GM23338 (cell line): Measurements from ENCODE around the gene UBE3B. TPM values are rescaled to one million over a fixed set of nuclear protein-coding genes. Genes with fewer than 3 reads are reported as not detected.

Experiments used
- ATAC-seq: fragments of 200-7000 bp; cut with Tn5 transposase; 3 replicates; pipeline ENCODE4 v1.9.1; 2020
- DNase-seq: peaks from one replicate; pipeline ENCODE4 v3.0.0-alpha.2; 2015; ENCODE audit warnings: low spot score
- H2AFZ ChIP-seq: fragments of 200-600 bp; sonication (generic); 2 replicates; pipeline ENCODE4 v1.8.0; 2016; ENCODE audit warnings: antibody characterized with exemption, mild to moderate bottlenecking, moderate library complexity
- H3F3A ChIP-seq: fragments of 200-600 bp; sonication (generic); replicated peaks from 2 replicates; pipeline ENCODE4 v1.8.0; 2017; ENCODE audit warnings: antibody characterized with exemption, mixed run types, low read depth
- H3K27ac ChIP-seq: fragments of 200-600 bp; sonication (generic); 2 replicates; pipeline ENCODE4 v1.6.1; 2016; ENCODE audit warnings: low read depth
- H3K27me3 ChIP-seq: fragments of 200-600 bp; sonication (generic); 2 replicates; pipeline ENCODE4 v1.8.0; 2016; ENCODE audit warnings: mild to moderate bottlenecking, mixed run types, moderate library complexity; ENCODE audit not compliant: insufficient read depth
- H3K36me3 ChIP-seq: fragments of 200-600 bp; sonication (generic); 2 replicates; pipeline ENCODE4 v1.8.0; 2016; ENCODE audit warnings: mild to moderate bottlenecking; ENCODE audit not compliant: insufficient read depth
- H3K4me1 ChIP-seq: fragments of 200-600 bp; sonication (generic); 2 replicates; pipeline ENCODE4 v1.8.0; 2016; ENCODE audit warnings: mild to moderate bottlenecking, moderate library complexity; ENCODE audit not compliant: insufficient read depth
- H3K4me2 ChIP-seq: fragments of 200-600 bp; sonication (generic); 2 replicates; pipeline ENCODE4 v1.7.1; 2017; ENCODE audit warnings: mixed run types
- H3K4me3 ChIP-seq: fragments of 200-600 bp; sonication (generic); 2 replicates; pipeline ENCODE4 v1.6.1; 2016; ENCODE audit warnings: mixed run types
- H3K79me2 ChIP-seq: fragments of 200-600 bp; sonication (generic); replicated peaks from 2 replicates; pipeline ENCODE4 v1.8.0; 2017; ENCODE audit warnings: mild to moderate bottlenecking; ENCODE audit not compliant: insufficient read depth
- H3K9me2 ChIP-seq: fragments of 200-600 bp; sonication (generic); 2 replicates; pipeline ENCODE4 v1.8.0; 2017; ENCODE audit not compliant: insufficient read depth
- H4K20me1 ChIP-seq: fragments of 200-600 bp; sonication (generic); replicated peaks from 2 replicates; pipeline ENCODE4 v1.8.0; 2017; ENCODE audit warnings: mild to moderate bottlenecking; ENCODE audit not compliant: insufficient read depth
- H3K27ac Mint-ChIP-seq: 2 replicates; pipeline ENCODE4 v1.8.0; 2020; ENCODE audit warnings: inconsistent platforms, mild to moderate bottlenecking, moderate library complexity, mixed read lengths
- H3K27me3 Mint-ChIP-seq: 3 replicates; pipeline ENCODE4 v1.8.0; 2022; ENCODE audit warnings: low read depth, mild to moderate bottlenecking, moderate library complexity, mixed read lengths, inconsistent platforms; ENCODE audit not compliant: insufficient read depth, poor library complexity
- H3K36me3 Mint-ChIP-seq: 3 replicates; pipeline ENCODE4 v1.8.0; 2021; ENCODE audit warnings: low read depth, mild to moderate bottlenecking, inconsistent platforms, moderate library complexity, mixed read lengths
- H3K4me1 Mint-ChIP-seq: 3 replicates; pipeline ENCODE4 v1.8.0; 2020; ENCODE audit warnings: mild to moderate bottlenecking, inconsistent platforms, mixed read lengths
- H3K4me3 Mint-ChIP-seq: 3 replicates; pipeline ENCODE4 v1.8.0; 2021; ENCODE audit warnings: moderate library complexity, mild to moderate bottlenecking, inconsistent platforms, mixed read lengths
- H3K9me3 Mint-ChIP-seq: 3 replicates; pipeline ENCODE4 v1.8.0; 2020; ENCODE audit warnings: moderate library complexity, mild to moderate bottlenecking, inconsistent platforms, mixed read lengths
- CREB1 ChIP-seq: fragments of 250-450 bp; sonication (Bioruptor Pico); IDR thresholded peaks from 2 replicates; pipeline ENCODE4 v1.5.0; 2020; ENCODE audit warnings: low read depth, mild to moderate bottlenecking, moderate library complexity
- EZH2 ChIP-seq: fragments of 200-600 bp; sonication (generic); IDR thresholded peaks from one replicate; pipeline ENCODE4 v1.8.0; 2017; ENCODE audit warnings: antibody characterized with exemption, mild to moderate bottlenecking, low read depth; ENCODE audit not compliant: unreplicated experiment
- EZH2phosphoT487 ChIP-seq: fragments of 200-600 bp; sonication (generic); IDR thresholded peaks from one replicate; pipeline ENCODE4 v1.8.1; 2018; ENCODE audit warnings: antibody characterized with exemption; ENCODE audit not compliant: unreplicated experiment
- JUNB ChIP-seq: IDR thresholded peaks from one replicate; pipeline ENCODE4 v1.6.1; 2016; ENCODE audit warnings: antibody characterized with exemption; ENCODE audit not compliant: unreplicated experiment
- NANOG ChIP-seq: IDR thresholded peaks from 2 replicates; pipeline ENCODE4 v1.6.1; 2016; ENCODE audit warnings: antibody characterized with exemption, borderline replicate concordance
- POLR2AphosphoS5 ChIP-seq: IDR thresholded peaks from 2 replicates; pipeline ENCODE4 v1.6.1; 2016; ENCODE audit warnings: antibody characterized with exemption, low read depth
- STAT1 ChIP-seq: IDR thresholded peaks from one replicate; pipeline ENCODE4 v1.6.1; 2016; ENCODE audit warnings: antibody characterized with exemption; ENCODE audit not compliant: unreplicated experiment
- ZNF114 ChIP-seq: fragments of 250-450 bp; sonication (Bioruptor Pico); IDR thresholded peaks from 2 replicates; pipeline ENCODE4 v1.5.0; 2020; ENCODE audit warnings: mild to moderate bottlenecking, moderate library complexity
- ZNF331 ChIP-seq: fragments of 250-450 bp; sonication (Bioruptor Pico); IDR thresholded peaks from 2 replicates; pipeline ENCODE4 v1.5.0; 2020; ENCODE audit warnings: low read depth, mild to moderate bottlenecking, moderate library complexity
- polyA plus RNA-seq: library from polyadenylated mRNA; unstranded; fragments of >200 nt; fragmentation: Nextera tagmentation; extraction: Ambion mirVana; gene quantifications from 2 replicates; pipeline ENCODE4 v1.2.1, GENCODE V29; 2016
- total RNA-seq: library from RNA; depleted of rRNA; stranded (reverse); fragments of >200 nt; shearing (Covaris generic); gene quantifications from 2 replicates; pipeline ENCODE4 v1.2.3, GENCODE V29; 2014
- TF ChIP-seq, protein P1 (sequence below): IDR thresholded peaks from 2 replicates; pipeline ENCODE4 v1.6.1; 2016; ENCODE audit warnings: antibody characterized with exemption
- TF ChIP-seq, protein P2 (sequence below): fragments of 250-450 bp; sonication (Bioruptor Pico); IDR thresholded peaks from 2 replicates; pipeline ENCODE4 v1.5.0; 2020; ENCODE audit warnings: mild to moderate bottlenecking, moderate library complexity
- TF ChIP-seq, protein P3 (sequence below): IDR thresholded peaks from one replicate; pipeline ENCODE4 v1.6.1; 2018; ENCODE audit warnings: antibody characterized with exemption; ENCODE audit not compliant: unreplicated experiment

The UBE3B gene
- total and polyA plus RNA-seq, 2 experiments from 2014 or later = 20.8 TPM

DNA sequence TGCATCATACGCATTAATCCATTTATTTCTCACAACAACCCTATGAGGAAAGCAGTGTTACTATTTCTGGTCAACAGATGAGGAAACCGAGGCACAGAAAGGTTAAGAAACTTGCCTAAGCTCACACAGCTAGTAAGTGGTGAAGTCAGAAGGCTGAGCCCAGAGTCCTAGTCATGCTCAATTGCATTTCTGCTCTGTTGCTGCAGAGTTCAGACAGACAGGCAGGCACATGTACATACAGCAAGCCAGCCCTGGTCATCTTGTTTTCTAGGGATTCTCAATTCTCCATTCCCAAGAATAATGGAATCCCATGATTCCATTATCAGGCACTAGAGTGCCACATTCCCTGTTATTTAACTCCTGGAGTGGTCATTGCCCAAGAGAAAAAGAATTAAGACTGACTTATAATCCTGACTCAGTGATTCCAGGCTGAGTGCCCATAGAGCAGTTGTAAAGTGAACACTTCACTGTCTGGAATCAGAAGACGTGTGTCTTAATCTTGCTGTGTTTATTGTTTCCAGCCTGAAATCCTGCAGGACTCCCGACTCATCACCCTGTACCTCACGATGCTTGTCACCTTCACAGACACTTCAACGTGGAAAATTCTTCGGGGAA, 10.7 kb downstream of the UBE3B start:
- Histone ChIP-seq H3K9me2 (no peaks in the 10 kb centered on the region), H3K4me3 (no peak overlapping the region), H3K4me2 (no peak overlapping the region), H4K20me1 (no peaks in the 10 kb centered on the region), H3K36me3 (peaks cover 17% of the 10 kb centered on the region), H3K79me2 (no peaks in the 10 kb centered on the region), H2AFZ (no peak overlapping the region), H3K27me3 (no peaks in the 10 kb centered on the region), H3F3A (no peaks in the 10 kb centered on the region), H3K27ac (no peak overlapping the region), H3K4me1 (no peaks in the 10 kb centered on the region)
- Mint-ChIP-seq H3K36me3 (peaks cover 63% of the 10 kb centered on the region), H3K27ac (no peak overlapping the region), H3K9me3 (no peaks in the 10 kb centered on the region; the same call in 2 of the 3 replicates), H3K4me3 (no peak overlapping the region), H3K4me1 (no peaks in the 10 kb centered on the region), H3K27me3 (peaks cover 2% of the 10 kb centered on the region)
- no peak for DNase-seq
- ATAC-seq = no peak
- TF ChIP-seq EZH2phosphoT487 (no peak), JUNB (no peak), NANOG (no peak), POLR2AphosphoS5 (no peak), ZNF114 (CRISPR knock-in tag) (no peak), EZH2 (no peak), ZNF331 (CRISPR knock-in tag) (no peak), CREB1 (CRISPR knock-in tag) (no peak), STAT1 (no peak)
- TF ChIP-seq, protein P1, sequence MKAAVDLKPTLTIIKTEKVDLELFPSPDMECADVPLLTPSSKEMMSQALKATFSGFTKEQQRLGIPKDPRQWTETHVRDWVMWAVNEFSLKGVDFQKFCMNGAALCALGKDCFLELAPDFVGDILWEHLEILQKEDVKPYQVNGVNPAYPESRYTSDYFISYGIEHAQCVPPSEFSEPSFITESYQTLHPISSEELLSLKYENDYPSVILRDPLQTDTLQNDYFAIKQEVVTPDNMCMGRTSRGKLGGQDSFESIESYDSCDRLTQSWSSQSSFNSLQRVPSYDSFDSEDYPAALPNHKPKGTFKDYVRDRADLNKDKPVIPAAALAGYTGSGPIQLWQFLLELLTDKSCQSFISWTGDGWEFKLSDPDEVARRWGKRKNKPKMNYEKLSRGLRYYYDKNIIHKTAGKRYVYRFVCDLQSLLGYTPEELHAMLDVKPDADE = no peak
- TF ChIP-seq, protein P2, sequence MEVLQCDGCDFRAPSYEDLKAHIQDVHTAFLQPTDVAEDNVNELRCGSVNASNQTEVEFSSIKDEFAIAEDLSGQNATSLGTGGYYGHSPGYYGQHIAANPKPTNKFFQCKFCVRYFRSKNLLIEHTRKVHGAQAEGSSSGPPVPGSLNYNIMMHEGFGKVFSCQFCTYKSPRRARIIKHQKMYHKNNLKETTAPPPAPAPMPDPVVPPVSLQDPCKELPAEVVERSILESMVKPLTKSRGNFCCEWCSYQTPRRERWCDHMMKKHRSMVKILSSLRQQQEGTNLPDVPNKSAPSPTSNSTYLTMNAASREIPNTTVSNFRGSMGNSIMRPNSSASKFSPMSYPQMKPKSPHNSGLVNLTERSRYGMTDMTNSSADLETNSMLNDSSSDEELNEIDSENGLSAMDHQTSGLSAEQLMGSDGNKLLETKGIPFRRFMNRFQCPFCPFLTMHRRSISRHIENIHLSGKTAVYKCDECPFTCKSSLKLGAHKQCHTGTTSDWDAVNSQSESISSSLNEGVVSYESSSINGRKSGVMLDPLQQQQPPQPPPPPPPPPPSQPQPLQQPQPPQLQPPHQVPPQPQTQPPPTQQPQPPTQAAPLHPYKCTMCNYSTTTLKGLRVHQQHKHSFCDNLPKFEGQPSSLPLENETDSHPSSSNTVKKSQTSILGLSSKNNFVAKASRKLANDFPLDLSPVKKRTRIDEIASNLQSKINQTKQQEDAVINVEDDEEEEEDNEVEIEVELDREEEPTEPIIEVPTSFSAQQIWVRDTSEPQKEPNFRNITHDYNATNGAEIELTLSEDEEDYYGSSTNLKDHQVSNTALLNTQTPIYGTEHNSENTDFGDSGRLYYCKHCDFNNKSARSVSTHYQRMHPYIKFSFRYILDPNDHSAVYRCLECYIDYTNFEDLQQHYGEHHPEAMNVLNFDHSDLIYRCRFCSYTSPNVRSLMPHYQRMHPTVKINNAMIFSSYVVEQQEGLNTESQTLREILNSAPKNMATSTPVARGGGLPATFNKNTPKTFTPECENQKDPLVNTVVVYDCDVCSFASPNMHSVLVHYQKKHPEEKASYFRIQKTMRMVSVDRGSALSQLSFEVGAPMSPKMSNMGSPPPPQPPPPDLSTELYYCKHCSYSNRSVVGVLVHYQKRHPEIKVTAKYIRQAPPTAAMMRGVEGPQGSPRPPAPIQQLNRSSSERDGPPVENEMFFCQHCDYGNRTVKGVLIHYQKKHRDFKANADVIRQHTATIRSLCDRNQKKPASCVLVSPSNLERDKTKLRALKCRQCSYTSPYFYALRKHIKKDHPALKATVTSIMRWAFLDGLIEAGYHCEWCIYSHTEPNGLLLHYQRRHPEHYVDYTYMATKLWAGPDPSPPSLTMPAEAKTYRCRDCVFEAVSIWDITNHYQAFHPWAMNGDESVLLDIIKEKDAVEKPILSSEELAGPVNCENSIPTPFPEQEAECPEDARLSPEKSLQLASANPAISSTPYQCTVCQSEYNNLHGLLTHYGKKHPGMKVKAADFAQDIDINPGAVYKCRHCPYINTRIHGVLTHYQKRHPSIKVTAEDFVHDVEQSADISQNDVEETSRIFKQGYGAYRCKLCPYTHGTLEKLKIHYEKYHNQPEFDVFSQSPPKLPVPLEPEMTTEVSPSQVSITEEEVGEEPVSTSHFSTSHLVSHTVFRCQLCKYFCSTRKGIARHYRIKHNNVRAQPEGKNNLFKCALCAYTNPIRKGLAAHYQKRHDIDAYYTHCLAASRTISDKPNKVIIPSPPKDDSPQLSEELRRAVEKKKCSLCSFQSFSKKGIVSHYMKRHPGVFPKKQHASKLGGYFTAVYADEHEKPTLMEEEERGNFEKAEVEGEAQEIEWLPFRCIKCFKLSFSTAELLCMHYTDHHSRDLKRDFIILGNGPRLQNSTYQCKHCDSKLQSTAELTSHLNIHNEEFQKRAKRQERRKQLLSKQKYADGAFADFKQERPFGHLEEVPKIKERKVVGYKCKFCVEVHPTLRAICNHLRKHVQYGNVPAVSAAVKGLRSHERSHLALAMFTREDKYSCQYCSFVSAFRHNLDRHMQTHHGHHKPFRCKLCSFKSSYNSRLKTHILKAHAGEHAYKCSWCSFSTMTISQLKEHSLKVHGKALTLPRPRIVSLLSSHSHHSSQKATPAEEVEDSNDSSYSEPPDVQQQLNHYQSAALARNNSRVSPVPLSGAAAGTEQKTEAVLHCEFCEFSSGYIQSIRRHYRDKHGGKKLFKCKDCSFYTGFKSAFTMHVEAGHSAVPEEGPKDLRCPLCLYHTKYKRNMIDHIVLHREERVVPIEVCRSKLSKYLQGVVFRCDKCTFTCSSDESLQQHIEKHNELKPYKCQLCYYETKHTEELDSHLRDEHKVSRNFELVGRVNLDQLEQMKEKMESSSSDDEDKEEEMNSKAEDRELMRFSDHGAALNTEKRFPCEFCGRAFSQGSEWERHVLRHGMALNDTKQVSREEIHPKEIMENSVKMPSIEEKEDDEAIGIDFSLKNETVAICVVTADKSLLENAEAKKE (CRISPR knock-in tag) = no peak
- TF ChIP-seq, protein P3, sequence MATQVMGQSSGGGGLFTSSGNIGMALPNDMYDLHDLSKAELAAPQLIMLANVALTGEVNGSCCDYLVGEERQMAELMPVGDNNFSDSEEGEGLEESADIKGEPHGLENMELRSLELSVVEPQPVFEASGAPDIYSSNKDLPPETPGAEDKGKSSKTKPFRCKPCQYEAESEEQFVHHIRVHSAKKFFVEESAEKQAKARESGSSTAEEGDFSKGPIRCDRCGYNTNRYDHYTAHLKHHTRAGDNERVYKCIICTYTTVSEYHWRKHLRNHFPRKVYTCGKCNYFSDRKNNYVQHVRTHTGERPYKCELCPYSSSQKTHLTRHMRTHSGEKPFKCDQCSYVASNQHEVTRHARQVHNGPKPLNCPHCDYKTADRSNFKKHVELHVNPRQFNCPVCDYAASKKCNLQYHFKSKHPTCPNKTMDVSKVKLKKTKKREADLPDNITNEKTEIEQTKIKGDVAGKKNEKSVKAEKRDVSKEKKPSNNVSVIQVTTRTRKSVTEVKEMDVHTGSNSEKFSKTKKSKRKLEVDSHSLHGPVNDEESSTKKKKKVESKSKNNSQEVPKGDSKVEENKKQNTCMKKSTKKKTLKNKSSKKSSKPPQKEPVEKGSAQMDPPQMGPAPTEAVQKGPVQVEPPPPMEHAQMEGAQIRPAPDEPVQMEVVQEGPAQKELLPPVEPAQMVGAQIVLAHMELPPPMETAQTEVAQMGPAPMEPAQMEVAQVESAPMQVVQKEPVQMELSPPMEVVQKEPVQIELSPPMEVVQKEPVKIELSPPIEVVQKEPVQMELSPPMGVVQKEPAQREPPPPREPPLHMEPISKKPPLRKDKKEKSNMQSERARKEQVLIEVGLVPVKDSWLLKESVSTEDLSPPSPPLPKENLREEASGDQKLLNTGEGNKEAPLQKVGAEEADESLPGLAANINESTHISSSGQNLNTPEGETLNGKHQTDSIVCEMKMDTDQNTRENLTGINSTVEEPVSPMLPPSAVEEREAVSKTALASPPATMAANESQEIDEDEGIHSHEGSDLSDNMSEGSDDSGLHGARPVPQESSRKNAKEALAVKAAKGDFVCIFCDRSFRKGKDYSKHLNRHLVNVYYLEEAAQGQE = no peak
